UCSD-AML1 (cell line): ENCODE measurements around the gene VPS13C.

ENCODE experiments used
- DNase-seq: peaks from one replicate; lab custom pipeline; 2025; ENCODE audit not compliant: unreplicated experiment; lab: John Stamatoyannopoulos, UW

The VPS13C gene

GRCh38 chr15:61827131-61827530 lies 233.1 kb downstream of the VPS13C start:
- DNase-seq, result no peak

GRCh38 chr15:61824291-61824690 lies 236.0 kb downstream of the VPS13C start:
- no peak for DNase-seq

- DNase-seq, result no peak
Observed at GRCh38 chr15:61822511-61822910, 237.7 kb downstream of the VPS13C start.

GRCh38 chr15:61820951-61821350 lies 239.3 kb downstream of the VPS13C start:
- DNase-seq, result no peak

- no peak for DNase-seq
Observed at GRCh38 chr15:61820212-61820611, 240.0 kb downstream of the VPS13C start.

- no peak for DNase-seq
Observed at GRCh38 chr15:61819386-61819785, 240.9 kb downstream of the VPS13C start.

GRCh38 chr15:61818801-61819200 lies 241.4 kb downstream of the VPS13C start:
- no peak for DNase-seq

GRCh38 chr15:61816856-61817255 lies 243.4 kb downstream of the VPS13C start:
- no peak for DNase-seq

- no peak for DNase-seq
Observed at GRCh38 chr15:61815356-61816083, 244.7 kb downstream of the VPS13C start.

GRCh38 chr15:61812476-61812875 lies 247.8 kb downstream of the VPS13C start:
- DNase-seq, result no peak

GRCh38 chr15:61811952-61812351 lies 248.3 kb downstream of the VPS13C start:
- DNase-seq, result no peak

- DNase-seq, result no peak
Observed at GRCh38 chr15:61809216-61809615, 251.0 kb downstream of the VPS13C start.

- no peak for DNase-seq
Observed at GRCh38 chr15:61807281-61807929, 252.8 kb downstream of the VPS13C start.
